A549 (cell line): ENCODE results near the gene EXOSC7. TPM values are rescaled to one million over a fixed set of nuclear protein-coding genes. Genes with fewer than 3 reads are reported as not detected.

Experiments used
- ATAC-seq, 2 experiments: fragments of 200-7000 bp in 1 of 2; fragments of >200 bp in 1 of 2; cut with Nextera tagmentation in 1 of 2; cut with Tn5 transposase in 1 of 2; 3 replicates each; pipeline versions ENCODE4 v1.8.0 to v1.9.1; 2018 to 2020; ENCODE audit warnings: mild to moderate bottlenecking in 1 of 2, moderate library complexity in 1 of 2
- CTCF ChIA-PET: fragments of 300-600 bp; sonication (Branson Sonifier 250); formaldehyde crosslinking; extraction: SDS; loops from one replicate; lab custom pipeline; 2021; ENCODE audit warnings: antibody characterized with exemption, inconsistent platforms; lab: Yijun Ruan, JAX
- POLR2A ChIA-PET: fragments of 350-600 bp; formaldehyde crosslinking; extraction: SDS; loops from one replicate; lab custom pipeline; 2021; ENCODE audit warnings: antibody characterized with exemption, inconsistent platforms; lab: Yijun Ruan, JAX
- DNase-seq, 2 experiments: peaks; one replicate each; pipeline versions ENCODE4 v3.0.0 to v3.0.0-alpha.2; 2011 to 2016; ENCODE audit warnings: low read depth in 1 of 2, low spot score in 1 of 2
- FAIRE-seq: peaks from 2 replicates; lab custom pipeline; 2011; peaks lifted over from hg19 to GRCh38; lab: Jason Lieb, UNC
- H3K27ac ChIP-seq, 2 experiments: fragments of >200 bp; sonication (Bioruptor Twin); formaldehyde crosslinking; 3 replicates each; pipeline ENCODE4 v1.5.1; 2016 to 2017
- H3K4me1 ChIP-seq: fragments of >200 bp; sonication (Bioruptor Twin); formaldehyde crosslinking; 3 replicates; pipeline ENCODE4 v1.6.1; 2016
- H3K4me2 ChIP-seq: fragments of >200 bp; sonication (Bioruptor Twin); formaldehyde crosslinking; 3 replicates; pipeline ENCODE4 v1.6.1; 2016
- H3K4me3 ChIP-seq: fragments of >200 bp; sonication (Bioruptor Twin); formaldehyde crosslinking; 3 replicates; pipeline ENCODE4 v1.5.1; 2016
- H3K9me3 ChIP-seq: fragments of >200 bp; sonication (Bioruptor Twin); formaldehyde crosslinking; 3 replicates; pipeline ENCODE4 v1.6.1; 2016
- BCL3 ChIP-seq: fragments of >200 bp; sonication (Bioruptor Twin); formaldehyde crosslinking; IDR thresholded peaks from 3 replicates; pipeline ENCODE4 v1.6.1; 2016
- CHD4 ChIP-seq: fragments of 200-600 bp; sonication (generic); IDR thresholded peaks from 2 replicates; pipeline ENCODE4 v1.6.1; 2016; ENCODE audit warnings: antibody characterized with exemption, mild to moderate bottlenecking, borderline replicate concordance
- EHF ChIP-seq: fragments of 250-450 bp; sonication (Bioruptor Pico); IDR thresholded peaks from 2 replicates; pipeline ENCODE4 v1.5.0; 2020; ENCODE audit warnings: mild to moderate bottlenecking
- EP300 ChIP-seq, 2 experiments: fragments of >200 bp; sonication (Bioruptor Twin); formaldehyde crosslinking; IDR thresholded peaks; 2 replicates in 1 of 2; 3 replicates in 1 of 2; pipeline ENCODE4 v1.6.1; 2016 to 2017
- GATA3 ChIP-seq: IDR thresholded peaks from 2 replicates; pipeline ENCODE4 v1.6.1; 2012; ENCODE audit warnings: borderline replicate concordance
- MAZ ChIP-seq: fragments of 150-350 bp; IDR thresholded peaks from 2 replicates; pipeline ENCODE4 v1.6.1; 2014; ENCODE audit warnings: antibody characterized with exemption, low read depth, low read length, borderline replicate concordance
- NFE2L2 ChIP-seq: fragments of 150-350 bp; conservative IDR thresholded peaks from 2 replicates; pipeline ENCODE4 v1.6.1; 2014; ENCODE audit warnings: low read length
- POLR2AphosphoS2 ChIP-seq: conservative IDR thresholded peaks from 2 replicates; pipeline ENCODE4 v1.6.1; 2012; ENCODE audit warnings: low read length, improper control_type of control experiment, inconsistent platforms
- REST ChIP-seq: fragments of 200-600 bp; sonication (generic); IDR thresholded peaks from 2 replicates; pipeline ENCODE4 v1.6.1; 2016; ENCODE audit warnings: antibody characterized with exemption, mild to moderate bottlenecking, moderate library complexity
- ZFP36 ChIP-seq: fragments of 450-650 bp; IDR thresholded peaks from 2 replicates; pipeline ENCODE4 v1.6.1; 2014; ENCODE audit warnings: borderline replicate concordance; ENCODE audit not compliant: partially characterized antibody
- WGBS: methylation state at CpG from one replicate; pipeline ENCODE4 v1.1.6; 2017; ENCODE audit errors: missing lambda C conversion rate; 5-methylcytosine and 5-hydroxymethylcytosine counted together
- polyA plus RNA-seq, 4 experiments: library from polyadenylated mRNA; depleted of rRNA in 3 of 4; stranded (reverse); fragments of >200 nt; fragmentation: RNase III in 1 of 4; extraction: RNeasy Plus Mini Kit Qiagen cat#74134 plus additional on column Dnase treatment in 1 of 4; gene quantifications; 2 replicates in 3 of 4; 3 replicates in 1 of 4; pipeline ENCODE4 v1.2.3, GENCODE V29; 2011 to 2017
- TF ChIP-seq, protein P1 (sequence below): fragments of 250-450 bp; sonication (Bioruptor Pico); IDR thresholded peaks from 2 replicates; pipeline ENCODE4 v1.5.0; 2021; ENCODE audit warnings: mild to moderate bottlenecking, moderate library complexity, borderline replicate concordance
- TF ChIP-seq, protein P2 (sequence below): IDR thresholded peaks from 2 replicates; pipeline ENCODE4 v1.6.1; 2012; ENCODE audit warnings: low read depth, borderline replicate concordance
- TF ChIP-seq, protein P3 (sequence below): fragments of 150-350 bp; IDR thresholded peaks from 2 replicates; pipeline ENCODE4 v1.6.1; 2014; ENCODE audit warnings: low read depth, mild to moderate bottlenecking, low read length

Gene EXOSC7
- polyA plus RNA-seq, 2 of the 4 experiments (the other 2 are of a cell fraction) = 59.1 to 68.4 TPM

GRCh38 chr3:44995142-44995770 lies 19.2 kb downstream of the EXOSC7 start:
- ChIA-PET CTCF (no interaction called here), POLR2A (no interaction called here)
- TF ChIP-seq EHF (CRISPR knock-in tag) = no peak
- no peak for TF ChIP-seq EP300 (IDR thresholded peaks at IDR 0.05)
- no peak for TF ChIP-seq ZFP36
- TF ChIP-seq, protein P1, sequence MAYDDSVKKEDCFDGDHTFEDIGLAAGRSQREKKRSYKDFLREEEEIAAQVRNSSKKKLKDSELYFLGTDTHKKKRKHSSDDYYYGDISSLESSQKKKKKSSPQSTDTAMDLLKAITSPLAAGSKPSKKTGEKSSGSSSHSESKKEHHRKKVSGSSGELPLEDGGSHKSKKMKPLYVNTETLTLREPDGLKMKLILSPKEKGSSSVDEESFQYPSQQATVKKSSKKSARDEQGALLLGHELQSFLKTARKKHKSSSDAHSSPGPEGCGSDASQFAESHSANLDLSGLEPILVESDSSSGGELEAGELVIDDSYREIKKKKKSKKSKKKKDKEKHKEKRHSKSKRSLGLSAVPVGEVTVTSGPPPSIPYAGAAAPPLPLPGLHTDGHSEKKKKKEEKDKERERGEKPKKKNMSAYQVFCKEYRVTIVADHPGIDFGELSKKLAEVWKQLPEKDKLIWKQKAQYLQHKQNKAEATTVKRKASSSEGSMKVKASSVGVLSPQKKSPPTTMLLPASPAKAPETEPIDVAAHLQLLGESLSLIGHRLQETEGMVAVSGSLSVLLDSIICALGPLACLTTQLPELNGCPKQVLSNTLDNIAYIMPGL = no peak
- no peak for TF ChIP-seq POLR2AphosphoS2
- no peak for TF ChIP-seq GATA3
- Histone ChIP-seq H3K9me3 (no peaks in the 10 kb centered on the region), H3K4me3 (no peak overlapping the region), H3K4me1 (peaks cover 18% of the 10 kb centered on the region), H3K4me2 (no peak overlapping the region), H3K27ac (no peak overlapping the region)
- FAIRE-seq (no peak), ATAC-seq (no peak), DNase-seq (no peak)
- 88% methylated on average over 8 of the region's 8 CpGs for WGBS

DNA sequence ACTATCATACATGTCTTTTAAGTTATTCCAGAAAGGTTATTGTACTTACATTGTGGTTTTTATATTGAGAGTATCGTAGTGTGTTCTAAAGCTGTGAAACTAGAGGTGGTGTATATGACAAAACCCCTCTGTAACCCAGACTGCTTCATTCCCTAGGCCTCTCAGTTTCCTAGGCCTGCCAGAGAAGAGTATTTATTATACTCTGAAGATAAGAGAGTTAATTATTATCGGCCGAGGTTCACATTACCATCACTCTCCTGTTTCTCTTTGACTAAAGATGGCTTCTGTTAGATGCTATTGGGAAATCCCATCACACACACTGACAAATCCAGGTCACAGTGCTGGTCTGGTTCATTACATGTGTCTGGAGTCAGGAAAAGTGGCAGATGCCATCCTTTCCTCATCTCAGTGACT lies 20.5 kb downstream of the EXOSC7 start:
- Histone ChIP-seq H3K4me1 (peaks cover 18% of the 10 kb centered on the region), H3K9me3 (no peaks in the 10 kb centered on the region), H3K27ac (no peak overlapping the region), H3K4me2 (no peak overlapping the region), H3K4me3 (no peak overlapping the region)
- DNase-seq (no peak), ATAC-seq (no peak), FAIRE-seq (no peak)
- TF ChIP-seq NFE2L2 (no peak), MAZ (no peak)
- TF ChIP-seq, protein P2, sequence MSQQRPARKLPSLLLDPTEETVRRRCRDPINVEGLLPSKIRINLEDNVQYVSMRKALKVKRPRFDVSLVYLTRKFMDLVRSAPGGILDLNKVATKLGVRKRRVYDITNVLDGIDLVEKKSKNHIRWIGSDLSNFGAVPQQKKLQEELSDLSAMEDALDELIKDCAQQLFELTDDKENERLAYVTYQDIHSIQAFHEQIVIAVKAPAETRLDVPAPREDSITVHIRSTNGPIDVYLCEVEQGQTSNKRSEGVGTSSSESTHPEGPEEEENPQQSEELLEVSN = no peak
- 86% methylated on average over 3 of the region's 3 CpGs for WGBS
- ChIA-PET CTCF (no interaction called here), POLR2A (no interaction called here)

- no peak for TF ChIP-seq NFE2L2
- TF ChIP-seq BCL3 = no peak
- TF ChIP-seq, protein P3, sequence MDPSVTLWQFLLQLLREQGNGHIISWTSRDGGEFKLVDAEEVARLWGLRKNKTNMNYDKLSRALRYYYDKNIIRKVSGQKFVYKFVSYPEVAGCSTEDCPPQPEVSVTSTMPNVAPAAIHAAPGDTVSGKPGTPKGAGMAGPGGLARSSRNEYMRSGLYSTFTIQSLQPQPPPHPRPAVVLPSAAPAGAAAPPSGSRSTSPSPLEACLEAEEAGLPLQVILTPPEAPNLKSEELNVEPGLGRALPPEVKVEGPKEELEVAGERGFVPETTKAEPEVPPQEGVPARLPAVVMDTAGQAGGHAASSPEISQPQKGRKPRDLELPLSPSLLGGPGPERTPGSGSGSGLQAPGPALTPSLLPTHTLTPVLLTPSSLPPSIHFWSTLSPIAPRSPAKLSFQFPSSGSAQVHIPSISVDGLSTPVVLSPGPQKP = no peak
- TF ChIP-seq EHF (CRISPR knock-in tag) = no peak
- TF ChIP-seq REST = no peak
- TF ChIP-seq CHD4 = no peak
- H3K4me3 ChIP-seq = no peak overlapping the region
- no peak for ATAC-seq
- H3K27ac ChIP-seq = no peak overlapping the region
- no peak for DNase-seq
- no peak for FAIRE-seq
- no peaks in the 10 kb centered on the region for H3K9me3 ChIP-seq
- CTCF ChIA-PET = no interaction called here
- POLR2A ChIA-PET = no interaction called here
- WGBS = 83% methylated on average over 2 of the region's 2 CpGs
- H3K4me1 ChIP-seq = no peaks in the 10 kb centered on the region
- no peak overlapping the region for H3K4me2 ChIP-seq
These were observed 23.7 kb downstream of the EXOSC7 start for GRCh38 chr3:44999782-45000181.
